A204.1 (cell line): ENCODE results near the gene SEPSECS.

ENCODE experiments used
- FAIRE-seq: peaks from 2 replicates; lab custom pipeline; 2012; peaks lifted over from hg19 to GRCh38; lab: Jason Lieb, UNC

Gene SEPSECS

GRCh38 chr4:25155947-25156346, 4.3 kb downstream of the SEPSECS start:
- no peak for FAIRE-seq

DNA sequence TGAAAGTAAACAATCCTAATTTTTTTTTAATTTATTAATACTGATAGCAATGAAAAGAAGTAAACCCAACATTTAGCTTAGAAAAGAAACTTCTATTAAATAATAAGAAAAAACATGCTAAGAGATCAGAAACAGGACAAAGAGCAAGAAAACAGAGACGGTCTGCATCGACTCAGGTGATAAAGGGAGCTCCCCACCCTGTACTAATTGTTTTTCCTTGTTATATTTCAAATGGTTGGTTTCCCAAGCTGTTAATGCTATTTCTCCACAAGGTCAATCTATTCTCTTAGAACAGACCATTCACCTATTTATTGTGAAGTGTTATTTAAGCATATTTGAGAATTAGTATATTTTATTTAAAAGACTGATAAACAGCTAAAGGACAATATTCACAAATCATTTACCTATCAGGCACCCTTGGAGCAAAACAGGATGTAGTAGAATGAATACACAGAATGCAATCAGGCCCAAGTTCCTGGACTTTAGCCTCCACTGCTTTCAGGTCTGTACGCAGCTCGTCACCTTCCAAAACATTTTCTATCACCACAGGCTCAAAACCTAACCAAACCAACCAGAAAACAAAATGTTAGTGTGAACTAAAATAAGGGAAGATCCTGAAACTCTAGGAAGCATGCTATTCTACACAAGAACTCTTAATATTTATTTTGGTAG, 5.5 kb downstream of the SEPSECS start:
- FAIRE-seq, result no peak

GRCh38 chr4:25146076-25146475, 14.2 kb downstream of the SEPSECS start:
- no peak for FAIRE-seq

DNA sequence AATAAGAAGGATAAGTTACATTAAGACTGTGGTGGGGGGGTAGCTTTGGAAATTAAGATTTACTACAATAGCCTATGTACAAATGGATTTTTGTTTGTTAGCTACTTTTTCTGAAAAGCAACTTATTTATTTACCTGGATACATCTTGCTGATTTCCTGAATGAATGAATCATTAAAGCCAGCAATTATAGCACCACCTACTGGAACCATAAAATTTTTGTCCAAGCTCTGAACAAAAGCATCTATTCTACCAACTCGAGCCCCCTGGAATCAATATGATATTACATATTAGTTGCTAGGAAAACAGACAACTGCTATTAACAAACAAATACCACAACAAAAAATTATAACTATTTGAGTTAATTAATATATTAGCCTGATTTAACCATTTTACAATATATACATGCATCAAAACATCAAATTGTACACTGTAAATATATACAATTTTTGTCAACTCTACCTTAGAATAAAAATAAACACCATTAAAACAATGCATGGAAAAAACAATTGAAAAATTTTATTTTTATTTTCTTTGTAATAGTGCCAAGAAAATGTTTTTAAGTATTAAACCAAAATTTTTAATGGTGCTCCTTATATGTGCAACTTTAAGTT, 15.3 kb downstream of the SEPSECS start:
- peak; percentile 88 for FAIRE-seq

GRCh38 chr4:25142468-25142867, 17.8 kb downstream of the SEPSECS start:
- FAIRE-seq, result no peak

- FAIRE-seq, result no peak
These were observed 18.7 kb downstream of the SEPSECS start for GRCh38 chr4:25141592-25141991.

GRCh38 chr4:25133132-25133531, 27.1 kb downstream of the SEPSECS start:
- FAIRE-seq, result no peak

- FAIRE-seq, result no peak
These were observed 28.3 kb downstream of the SEPSECS start for GRCh38 chr4:25131926-25132325.

DNA sequence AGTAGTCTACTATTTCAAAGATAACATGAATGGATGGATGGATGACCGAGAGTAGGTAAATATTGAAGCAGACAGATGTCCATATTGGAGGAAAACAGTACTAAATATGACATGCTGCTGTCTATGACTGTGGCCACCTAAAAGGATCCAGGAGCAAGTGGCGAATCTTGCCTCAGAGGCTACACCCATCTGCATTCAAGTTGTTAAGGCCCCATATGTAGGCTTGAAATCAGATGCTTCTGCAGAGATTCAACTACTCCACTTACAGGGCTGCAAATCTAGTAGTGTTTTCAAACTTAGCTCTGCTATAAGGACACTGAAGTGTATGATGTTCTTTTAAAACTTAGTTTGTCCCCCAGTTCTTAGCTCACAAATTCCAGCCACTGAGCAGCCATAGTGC, 28.9 kb downstream of the SEPSECS start:
- FAIRE-seq, result no peak

GRCh38 chr4:25129917-25130316, 30.3 kb downstream of the SEPSECS start:
- no peak for FAIRE-seq

DNA sequence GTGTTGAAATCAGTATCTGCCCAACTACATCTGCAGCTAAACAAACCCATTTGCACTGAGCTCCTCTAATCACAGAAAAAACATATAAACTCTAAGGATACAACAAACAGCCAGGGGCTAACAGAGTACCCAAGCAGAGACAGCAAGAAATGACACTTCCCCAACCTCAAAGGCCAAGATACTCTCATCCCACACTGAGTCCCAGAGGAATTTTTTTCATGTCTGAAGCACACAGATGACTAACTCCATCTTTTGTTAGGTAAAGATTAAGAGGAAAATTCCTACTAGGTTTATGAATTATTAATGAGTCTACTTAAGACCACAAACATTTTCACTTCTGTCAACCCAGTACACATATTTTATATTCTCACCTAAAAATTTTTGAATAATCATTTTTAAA, 31.6 kb downstream of the SEPSECS start:
- no peak for FAIRE-seq

GRCh38 chr4:25123236-25123635, 37.0 kb downstream of the SEPSECS start:
- FAIRE-seq, result no peak

GRCh38 chr4:25120146-25120940, 39.9 kb downstream of the SEPSECS start:
- no peak for FAIRE-seq

DNA sequence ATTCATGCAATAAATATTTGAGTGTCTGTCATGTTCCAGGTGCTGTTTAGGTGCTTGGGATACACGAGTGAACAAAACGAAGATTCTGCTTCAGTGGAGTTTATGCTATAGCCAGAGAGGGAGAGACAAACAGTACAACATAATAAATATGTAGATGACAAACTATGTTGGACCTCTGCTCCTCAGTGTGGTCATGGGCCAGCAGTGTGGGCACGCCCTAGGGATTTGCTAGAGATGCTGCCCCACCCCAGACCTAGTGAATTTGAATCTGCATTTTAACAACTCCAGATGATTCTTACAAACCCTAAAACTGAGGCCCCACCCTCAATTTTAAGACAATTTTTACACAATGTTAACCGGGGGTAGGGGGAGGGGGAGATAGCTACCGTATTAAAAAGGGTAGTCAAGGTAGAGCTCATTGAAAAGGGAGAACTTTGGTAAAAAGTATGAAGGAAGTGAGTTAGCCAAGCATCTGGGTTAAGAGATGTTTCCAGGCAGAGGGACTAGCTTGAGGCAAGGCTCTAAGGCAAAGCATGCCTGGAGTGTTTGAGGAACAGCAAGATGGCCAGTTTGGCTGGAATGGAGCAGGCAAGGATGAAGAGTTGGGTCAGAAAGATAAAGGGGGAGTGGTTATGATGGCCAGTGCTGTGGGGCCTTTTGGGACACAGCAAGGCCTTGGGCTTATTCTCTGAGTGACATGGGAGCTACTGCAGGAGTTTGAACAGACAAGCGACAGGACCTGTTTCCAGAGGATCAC, 42.4 kb downstream of the SEPSECS start:
- no peak for FAIRE-seq

DNA sequence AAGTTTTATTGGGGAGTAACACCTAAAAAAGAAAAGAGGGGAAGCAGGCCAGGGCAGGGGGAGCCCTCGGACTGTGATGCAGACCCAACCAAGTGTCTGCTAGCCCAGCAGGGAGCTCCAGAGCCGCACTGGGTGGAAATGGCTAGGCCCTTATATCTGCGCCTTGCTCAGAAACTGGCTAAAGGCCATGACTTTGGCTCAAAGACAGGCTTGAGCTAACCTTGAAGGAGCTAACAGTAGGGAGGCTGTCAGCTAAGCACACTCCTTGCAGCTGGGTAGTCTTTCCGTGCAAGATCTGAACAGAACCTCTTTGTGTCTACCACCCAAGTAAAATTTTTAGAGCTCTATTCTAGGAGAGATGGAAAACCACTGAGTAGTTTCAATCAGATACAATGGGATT, 43.0 kb downstream of the SEPSECS start:
- no peak for FAIRE-seq

DNA sequence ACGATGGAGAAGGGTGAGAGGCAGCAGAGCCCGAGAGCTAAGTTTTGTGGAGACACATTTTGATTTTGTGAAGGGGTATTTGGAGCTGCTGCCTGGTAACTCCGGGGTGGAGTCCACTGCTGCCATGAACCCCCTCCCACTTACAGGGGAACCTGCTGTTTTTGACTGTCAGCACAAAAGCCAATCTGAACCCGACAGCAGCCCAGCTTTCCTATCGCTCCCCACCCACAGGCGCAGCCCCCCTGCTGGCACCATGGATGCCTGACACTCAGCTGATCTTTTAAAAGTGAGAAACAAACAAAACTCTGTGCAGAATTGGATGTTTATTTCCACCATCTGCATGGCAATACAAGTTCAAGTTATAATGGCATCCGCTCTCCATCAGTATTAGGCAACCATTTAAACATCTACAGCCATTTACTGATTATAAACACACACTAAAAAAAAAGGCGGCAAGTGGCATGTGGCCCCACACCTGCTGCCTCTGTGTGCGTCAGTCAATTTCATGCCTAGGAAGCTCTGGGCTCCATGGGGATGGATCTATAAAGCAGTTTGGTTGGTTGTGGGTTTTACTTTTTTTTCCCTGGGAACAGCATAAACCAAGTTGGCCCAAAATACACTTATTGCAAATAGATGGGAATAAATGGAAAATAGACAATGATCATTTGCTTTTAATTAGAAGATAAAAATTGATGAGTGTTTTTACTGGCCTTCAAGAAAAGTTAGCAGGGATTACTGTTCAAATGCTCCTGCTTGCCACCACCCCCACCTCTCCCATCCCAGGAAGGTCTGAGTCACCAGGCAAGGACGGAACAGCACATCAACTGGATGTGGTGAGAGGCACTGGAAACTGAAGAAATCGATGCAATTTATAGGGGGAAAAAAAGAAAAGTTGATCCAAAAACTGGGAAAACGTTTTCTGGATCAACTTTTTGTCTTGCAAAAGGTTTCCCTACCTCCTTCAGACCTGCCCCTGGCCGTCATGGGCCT, 46.0 kb downstream of the SEPSECS start:
- no peak for FAIRE-seq

DNA sequence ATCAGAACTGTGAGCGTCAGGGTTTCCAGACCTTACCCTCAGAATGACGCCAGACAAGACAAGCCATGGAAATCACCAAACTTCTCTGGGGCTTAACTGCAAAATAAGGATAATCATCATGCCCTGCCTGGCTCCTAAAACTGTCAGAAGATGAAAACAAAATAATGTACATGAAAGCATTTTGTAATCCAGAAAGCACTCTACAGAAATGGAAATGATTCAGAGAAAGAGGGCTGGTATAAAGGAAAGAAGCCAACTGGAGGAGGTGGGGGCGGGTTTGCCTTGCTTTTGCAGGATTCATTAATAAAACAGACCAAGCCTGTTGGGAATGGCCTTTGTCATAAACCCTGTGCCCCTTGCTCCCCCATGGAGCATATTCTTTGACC, 47.3 kb downstream of the SEPSECS start:
- FAIRE-seq, result no peak

DNA sequence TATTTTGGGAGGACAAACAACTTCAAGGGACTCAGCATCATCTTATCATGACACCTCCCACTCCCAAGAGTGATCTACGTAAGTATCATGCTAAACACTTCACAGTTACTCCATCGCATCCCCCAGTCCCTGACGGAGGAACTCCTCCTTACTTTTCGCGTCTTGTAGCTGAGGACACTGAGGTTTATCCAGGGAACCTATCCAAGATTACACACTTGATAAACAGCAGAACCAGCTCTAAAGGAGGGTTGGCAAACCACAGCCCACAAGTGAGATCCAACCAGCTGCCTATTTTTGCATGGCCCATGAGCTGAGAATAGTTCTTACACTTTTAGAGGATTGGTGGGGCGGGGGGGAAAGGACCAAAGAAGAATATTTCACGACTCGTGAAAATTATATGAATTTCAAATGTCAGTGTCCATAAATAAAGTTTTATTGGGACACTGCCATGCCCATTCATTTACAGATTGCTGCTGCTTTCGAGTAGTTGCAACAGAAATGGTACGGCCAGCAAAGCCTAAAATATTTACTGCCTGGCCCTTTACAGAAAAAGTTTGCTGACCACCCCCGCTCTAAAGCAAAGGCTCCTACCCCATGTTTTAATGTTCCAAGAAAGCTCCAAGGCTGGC, 47.8 kb downstream of the SEPSECS start:
- FAIRE-seq, result no peak

DNA sequence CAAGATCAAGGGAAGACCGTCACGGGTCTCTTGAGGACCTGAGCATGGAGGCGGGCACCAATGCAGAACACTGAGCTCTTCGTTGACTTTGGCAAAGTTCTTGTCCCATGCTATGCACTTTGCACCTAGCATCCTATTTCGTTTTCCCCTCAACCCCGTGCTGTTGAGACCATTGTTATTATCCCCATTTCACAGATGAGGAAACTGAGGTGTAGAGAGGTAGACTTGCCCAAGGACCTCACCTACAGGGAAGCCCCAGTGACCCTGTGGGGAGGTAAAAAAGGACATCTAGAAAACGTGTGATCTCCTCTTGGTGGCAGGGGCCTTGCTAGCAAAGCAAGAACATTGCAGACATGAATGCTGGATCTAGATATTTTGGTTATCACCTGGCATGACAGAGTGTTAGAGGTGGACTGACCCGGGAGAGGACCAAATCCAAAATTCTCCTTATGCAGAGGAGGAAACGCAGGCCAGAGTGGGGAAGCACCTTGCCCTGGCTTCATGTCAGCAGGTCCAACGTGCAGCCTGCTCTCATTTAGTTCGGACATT, 48.5 kb downstream of the SEPSECS start:
- FAIRE-seq, result no peak

DNA sequence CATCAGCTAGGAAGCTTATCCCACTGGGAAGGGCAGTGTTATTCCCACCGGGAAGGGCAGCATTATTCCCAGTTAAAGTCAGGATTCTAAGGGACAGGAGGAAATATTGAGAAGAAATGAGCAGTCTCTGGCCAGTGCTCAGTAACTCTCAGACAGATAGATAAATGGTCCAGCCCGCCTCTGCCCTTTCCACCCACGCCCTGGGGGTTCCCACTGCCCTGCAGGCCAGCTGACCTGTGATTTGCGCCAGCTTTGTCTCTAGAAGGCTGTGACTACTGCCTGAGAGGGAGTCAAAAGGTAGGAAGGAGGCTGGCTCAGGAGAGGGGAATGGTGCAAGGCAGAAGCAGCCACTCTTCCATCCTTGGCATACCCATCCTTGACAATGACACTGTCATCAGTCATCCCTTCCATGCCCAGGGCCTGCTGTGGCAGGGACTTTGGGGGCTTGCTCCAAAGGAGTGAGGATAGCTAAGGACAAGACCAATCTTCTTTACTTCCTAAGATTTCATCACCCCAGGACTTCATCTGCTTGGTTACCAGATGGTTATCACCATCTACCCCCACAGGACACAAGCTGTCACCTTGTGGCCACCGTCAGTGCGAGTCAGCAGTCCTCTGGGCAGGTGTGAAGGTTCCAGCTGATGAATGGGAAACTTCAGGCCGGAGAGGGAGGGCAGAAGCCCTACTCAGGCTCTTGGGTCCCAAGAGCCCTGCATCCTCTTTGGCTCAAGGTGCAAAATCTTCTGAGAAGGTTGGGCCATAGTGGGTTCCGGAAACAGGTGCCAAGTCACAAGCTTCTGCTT, 49.5 kb downstream of the SEPSECS start:
- no peak for FAIRE-seq
